ENCODE results near the gene UBE2E3. TPM values are rescaled to one million over a fixed set of nuclear protein-coding genes. Genes with fewer than 3 reads are reported as not detected.

UBE2E3 gene
- total and polyA plus RNA-seq, 2 of the 13 experiments (the other 11 are each of a cell fraction or from before 2014, with no cell fraction given): 45.7 to 92.6 TPM

DNA sequence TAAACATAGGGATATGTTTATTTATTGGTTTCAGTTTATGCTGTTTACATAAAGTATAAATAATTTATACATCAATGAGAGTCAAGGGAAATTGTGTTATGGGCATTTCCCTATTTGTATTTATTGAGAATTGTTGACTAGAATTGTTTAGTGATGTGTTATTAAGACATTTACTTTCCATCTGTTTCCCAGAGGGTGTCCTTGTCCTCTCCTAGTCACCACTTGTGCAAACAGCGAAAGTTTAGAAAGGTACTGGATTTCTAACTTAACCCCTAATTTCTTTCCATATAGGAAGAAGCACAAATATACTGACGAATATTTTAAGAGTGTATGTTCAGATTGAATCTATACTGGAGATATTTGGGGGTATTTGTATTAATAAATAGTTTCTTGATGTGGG lies 6.7 kb downstream of the UBE2E3 start:
- no peak for FAIRE-seq
- no TSS peak for BruUV-seq (replicated peaks)
- DNase-seq (ENCODE audit: low spot score): no peak
- no peak for TF ChIP-seq ZNF549 (CRISPR knock-in tag; IDR thresholded peaks at IDR 0.05)
- no peak for TF ChIP-seq KLF16 (CRISPR knock-in tag; IDR thresholded peaks at IDR 0.05)
- no peak for TF ChIP-seq DRAP1 (CRISPR knock-in tag; IDR thresholded peaks at IDR 0.05)
- TF ChIP-seq ZNF431 (CRISPR knock-in tag; IDR thresholded peaks at IDR 0.05; ENCODE audit: borderline replicate concordance, low read depth): no peak
- TF ChIP-seq NFE2 (CRISPR knock-in tag; IDR thresholded peaks at IDR 0.05): no peak
- no peak for TF ChIP-seq SPEN (CRISPR knock-in tag; IDR thresholded peaks at IDR 0.05; ENCODE audit: low read depth)
- TF ChIP-seq HNRNPLL (IDR thresholded peaks at IDR 0.05; ENCODE audit: low read depth, low read length, poor library complexity, severe bottlenecking): no peak
- TF ChIP-seq MAZ (IDR thresholded peaks at IDR 0.05; ENCODE audit: borderline replicate concordance, low read depth, low read length): no peak
- no peak for TF ChIP-seq MAZ (CRISPR knock-in tag; IDR thresholded peaks at IDR 0.05; ENCODE audit: low read depth)
- TF ChIP-seq SRSF9 (IDR thresholded peaks at IDR 0.05; ENCODE audit: borderline replicate concordance, insufficient read depth, low read depth, low read length, poor library complexity, severe bottlenecking): no peak
- TF ChIP-seq, protein P1, sequence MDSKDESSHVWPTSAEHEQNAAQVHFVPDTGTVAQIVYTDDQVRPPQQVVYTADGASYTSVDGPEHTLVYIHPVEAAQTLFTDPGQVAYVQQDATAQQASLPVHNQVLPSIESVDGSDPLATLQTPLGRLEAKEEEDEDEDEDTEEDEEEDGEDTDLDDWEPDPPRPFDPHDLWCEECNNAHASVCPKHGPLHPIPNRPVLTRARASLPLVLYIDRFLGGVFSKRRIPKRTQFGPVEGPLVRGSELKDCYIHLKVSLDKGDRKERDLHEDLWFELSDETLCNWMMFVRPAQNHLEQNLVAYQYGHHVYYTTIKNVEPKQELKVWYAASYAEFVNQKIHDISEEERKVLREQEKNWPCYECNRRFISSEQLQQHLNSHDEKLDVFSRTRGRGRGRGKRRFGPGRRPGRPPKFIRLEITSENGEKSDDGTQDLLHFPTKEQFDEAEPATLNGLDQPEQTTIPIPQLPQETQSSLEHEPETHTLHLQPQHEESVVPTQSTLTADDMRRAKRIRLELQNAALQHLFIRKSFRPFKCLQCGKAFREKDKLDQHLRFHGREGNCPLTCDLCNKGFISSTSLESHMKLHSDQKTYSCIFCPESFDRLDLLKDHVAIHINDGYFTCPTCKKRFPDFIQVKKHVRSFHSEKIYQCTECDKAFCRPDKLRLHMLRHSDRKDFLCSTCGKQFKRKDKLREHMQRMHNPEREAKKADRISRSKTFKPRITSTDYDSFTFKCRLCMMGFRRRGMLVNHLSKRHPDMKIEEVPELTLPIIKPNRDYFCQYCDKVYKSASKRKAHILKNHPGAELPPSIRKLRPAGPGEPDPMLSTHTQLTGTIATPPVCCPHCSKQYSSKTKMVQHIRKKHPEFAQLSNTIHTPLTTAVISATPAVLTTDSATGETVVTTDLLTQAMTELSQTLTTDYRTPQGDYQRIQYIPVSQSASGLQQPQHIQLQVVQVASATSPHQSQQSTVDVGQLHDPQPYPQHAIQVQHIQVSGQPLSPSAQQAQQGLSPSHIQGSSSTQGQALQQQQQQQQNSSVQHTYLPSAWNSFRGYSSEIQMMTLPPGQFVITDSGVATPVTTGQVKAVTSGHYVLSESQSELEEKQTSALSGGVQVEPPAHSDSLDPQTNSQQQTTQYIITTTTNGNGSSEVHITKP (CRISPR knock-in tag; IDR thresholded peaks at IDR 0.05; ENCODE audit: low read depth): no peak
- no peak for TF ChIP-seq SETDB1 (CRISPR knock-in tag; IDR thresholded peaks at IDR 0.05; ENCODE audit: borderline replicate concordance)
- TF ChIP-seq ZNF34 (CRISPR knock-in tag; IDR thresholded peaks at IDR 0.05; ENCODE audit: borderline replicate concordance): no peak
- TF ChIP-seq SMARCC2 (IDR thresholded peaks at IDR 0.05): no peak
- TF ChIP-seq SYNCRIP (IDR thresholded peaks at IDR 0.05; ENCODE audit: insufficient read depth, low read depth, low read length): no peak
- no peak for TF ChIP-seq ATRX (CRISPR knock-in tag; IDR thresholded peaks at IDR 0.05; ENCODE audit: borderline replicate concordance)
- no peak for TF ChIP-seq XBP1 (CRISPR knock-in tag; IDR thresholded peaks at IDR 0.05)
- TF ChIP-seq, protein P2, sequence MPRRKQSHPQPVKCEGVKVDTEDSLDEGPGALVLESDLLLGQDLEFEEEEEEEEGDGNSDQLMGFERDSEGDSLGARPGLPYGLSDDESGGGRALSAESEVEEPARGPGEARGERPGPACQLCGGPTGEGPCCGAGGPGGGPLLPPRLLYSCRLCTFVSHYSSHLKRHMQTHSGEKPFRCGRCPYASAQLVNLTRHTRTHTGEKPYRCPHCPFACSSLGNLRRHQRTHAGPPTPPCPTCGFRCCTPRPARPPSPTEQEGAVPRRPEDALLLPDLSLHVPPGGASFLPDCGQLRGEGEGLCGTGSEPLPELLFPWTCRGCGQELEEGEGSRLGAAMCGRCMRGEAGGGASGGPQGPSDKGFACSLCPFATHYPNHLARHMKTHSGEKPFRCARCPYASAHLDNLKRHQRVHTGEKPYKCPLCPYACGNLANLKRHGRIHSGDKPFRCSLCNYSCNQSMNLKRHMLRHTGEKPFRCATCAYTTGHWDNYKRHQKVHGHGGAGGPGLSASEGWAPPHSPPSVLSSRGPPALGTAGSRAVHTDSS (CRISPR knock-in tag; conservative IDR thresholded peaks at IDR 0.05): no peak
- TF ChIP-seq ARNT (IDR thresholded peaks at IDR 0.05): no peak

More for the DNA sequence above, 6.7 kb downstream of the UBE2E3 start:
- WGBS (ENCODE audit: low lambda C conversion rate): 88% methylated on average over 2 of the region's 2 CpGs
- no peak overlapping the region for H3K4me2 ChIP-seq (ENCODE audit: low read depth, low read length)
- no peak overlapping the region for H3K27ac ChIP-seq (ENCODE audit: extremely low read length, insufficient read depth, low read length)
- no peak overlapping the region for H3K4me3 ChIP-seq (replicated peaks in 1 of 3; ENCODE audit: insufficient read depth in 1 of 3, low read depth in 2 of 3, low read length in 3 of 3)
- H3K9ac ChIP-seq (ENCODE audit: insufficient read depth, low read depth, low read length): no peak overlapping the region
- ChIA-PET CTCF (ENCODE audit: low intra/inter-chr PET ratio, low total read pairs) (no interaction called here), POLR2A (no interaction called here)
- H3K4me1 ChIP-seq (ENCODE audit: insufficient read depth, low read length): peaks cover 48% of the 10 kb centered on the region
- no peak for ATAC-seq
- H2AFZ ChIP-seq (ENCODE audit: low read length): no peak overlapping the region
- no peaks in the 10 kb centered on the region for H3K27me3 ChIP-seq (ENCODE audit: control insufficient read depth in 1 of 2, insufficient read depth in 2 of 2, low read length in 2 of 2)
- H3K36me3 ChIP-seq (replicated peaks in 1 of 2; ENCODE audit: control insufficient read depth in 1 of 2, insufficient read depth in 2 of 2, low read length in 2 of 2): peaks cover 0 to 2% of the 10 kb centered on the region in 2 experiments; a peak in 2 of 5 replicates
- H4K20me1 ChIP-seq (ENCODE audit: insufficient read depth, low read length): no peaks in the 10 kb centered on the region
- in situ Hi-C loops (cut with HindIII; ENCODE audit: extremely low pct_ligation_motif_present, low pct_unique_long_range_greater_than_20kb) (loop anchor here (10.0 kb wide), 1 partner anchor 222 kb away; no protein-coding TSS in a partner anchor), intact Hi-C loops (cut with micrococcal nuclease; ENCODE audit: unreplicated experiment) (loop anchor here (10.0 kb wide), 1 partner anchor 982 kb away; the partner anchor contains the start of gene CWC22)
- peaks cover 57% of the 10 kb centered on the region for H3K79me2 ChIP-seq (ENCODE audit: insufficient read depth, low read length)
- no peaks in the 10 kb centered on the region for H3K9me3 ChIP-seq (ENCODE audit: low read length)
